AG04450 (cell line): ENCODE measurements around the gene GSG1L. TPM values are rescaled to one million over a fixed set of nuclear protein-coding genes. Genes with fewer than 3 reads are reported as not detected.

Experiments
- CTCF ChIA-PET: fragments of 300-600, 350-600 bp; formaldehyde crosslinking; extraction: SDS; loops from one replicate; lab custom pipeline; 2022; ENCODE audit warnings: antibody characterized with exemption, inconsistent platforms; lab: Charles Lee
- POLR2A ChIA-PET: fragments of 350-600 bp; formaldehyde crosslinking; extraction: SDS; loops from one replicate; lab custom pipeline; 2021; ENCODE audit warnings: antibody characterized with exemption, inconsistent platforms; lab: Yijun Ruan, JAX
- DNase-seq: peaks from one replicate; pipeline ENCODE4 v3.0.0-alpha.2; 2011; ENCODE audit warnings: low read depth, low spot score
- H3K27ac ChIP-seq: one replicate; pipeline ENCODE4 v1.5.1; 2012; ENCODE audit warnings: low read depth, low read length, control low read depth
- H3K27me3 ChIP-seq: one replicate; pipeline ENCODE4 v1.6.0; 2012; ENCODE audit warnings: low read length; ENCODE audit not compliant: control insufficient read depth, insufficient read depth
- H3K4me3 ChIP-seq: 2 replicates; pipeline ENCODE4 v1.5.1; 2011; ENCODE audit warnings: mild to moderate bottlenecking, low read depth, low read length, control low read depth
- H3K9me3 ChIP-seq: 2 replicates; pipeline ENCODE4 v1.5.1; 2012; ENCODE audit warnings: low read length; ENCODE audit not compliant: control insufficient read depth, insufficient read depth
- polyA plus RNA-seq: library from polyadenylated mRNA; depleted of rRNA; stranded (reverse); fragments of >200 nt; gene quantifications from 2 replicates; pipeline ENCODE4 v1.2.3, GENCODE V29; 2011
- TF ChIP-seq, protein P1 (sequence below): IDR thresholded peaks from 2 replicates; pipeline ENCODE4 v1.5.1; 2011; ENCODE audit warnings: low read depth, low read length, control low read depth, inconsistent platforms

The GSG1L gene
- polyA plus RNA-seq, 1 experiment = not detected

DNA sequence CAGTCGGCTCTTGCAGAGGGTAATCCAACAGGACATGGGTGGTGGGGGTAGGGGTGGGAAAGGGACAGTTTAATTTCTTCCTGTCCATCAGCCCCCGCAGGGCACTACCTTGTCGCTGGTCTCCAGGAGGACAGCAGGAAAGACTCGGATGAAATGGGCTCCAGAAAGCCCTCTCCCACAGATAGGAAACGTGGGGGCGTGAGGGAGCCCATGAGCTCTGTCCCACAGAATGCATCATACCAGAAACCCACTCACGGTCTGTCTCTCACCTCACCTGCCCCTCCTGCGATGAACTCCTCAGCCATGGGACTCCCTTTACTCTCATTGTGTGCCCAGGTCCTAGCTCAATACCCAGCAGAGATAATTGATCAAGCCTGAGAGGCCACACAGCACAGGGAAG is 240.1 kb downstream of the GSG1L start:
- ChIA-PET POLR2A (no interaction called here), CTCF (no interaction called here)
- no peaks in the 10 kb centered on the region for H3K9me3 ChIP-seq
- H3K27ac ChIP-seq = no peak overlapping the region
- TF ChIP-seq, protein P1, sequence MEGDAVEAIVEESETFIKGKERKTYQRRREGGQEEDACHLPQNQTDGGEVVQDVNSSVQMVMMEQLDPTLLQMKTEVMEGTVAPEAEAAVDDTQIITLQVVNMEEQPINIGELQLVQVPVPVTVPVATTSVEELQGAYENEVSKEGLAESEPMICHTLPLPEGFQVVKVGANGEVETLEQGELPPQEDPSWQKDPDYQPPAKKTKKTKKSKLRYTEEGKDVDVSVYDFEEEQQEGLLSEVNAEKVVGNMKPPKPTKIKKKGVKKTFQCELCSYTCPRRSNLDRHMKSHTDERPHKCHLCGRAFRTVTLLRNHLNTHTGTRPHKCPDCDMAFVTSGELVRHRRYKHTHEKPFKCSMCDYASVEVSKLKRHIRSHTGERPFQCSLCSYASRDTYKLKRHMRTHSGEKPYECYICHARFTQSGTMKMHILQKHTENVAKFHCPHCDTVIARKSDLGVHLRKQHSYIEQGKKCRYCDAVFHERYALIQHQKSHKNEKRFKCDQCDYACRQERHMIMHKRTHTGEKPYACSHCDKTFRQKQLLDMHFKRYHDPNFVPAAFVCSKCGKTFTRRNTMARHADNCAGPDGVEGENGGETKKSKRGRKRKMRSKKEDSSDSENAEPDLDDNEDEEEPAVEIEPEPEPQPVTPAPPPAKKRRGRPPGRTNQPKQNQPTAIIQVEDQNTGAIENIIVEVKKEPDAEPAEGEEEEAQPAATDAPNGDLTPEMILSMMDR = no peak
- H3K4me3 ChIP-seq = no peak overlapping the region
- peaks cover 10% of the 10 kb centered on the region for H3K27me3 ChIP-seq
- no peak for DNase-seq

DNA sequence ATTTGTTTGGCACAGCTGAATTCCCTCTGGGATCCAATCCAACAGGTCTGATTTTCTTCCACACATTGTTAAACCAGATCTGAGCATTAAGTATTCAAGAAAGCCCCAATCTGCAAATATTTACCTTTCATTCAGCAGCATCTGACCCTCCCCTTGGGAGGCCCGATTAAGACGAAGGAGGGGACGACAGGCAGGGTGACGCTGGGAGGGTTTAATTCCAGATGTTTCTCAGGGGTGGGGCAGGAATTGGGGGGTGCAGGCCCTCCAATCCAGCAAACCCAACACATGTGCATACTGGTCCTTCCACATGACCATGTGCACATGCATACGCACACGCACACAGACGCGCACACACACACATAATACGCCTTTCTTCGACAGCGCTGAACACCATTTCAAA is 240.5 kb downstream of the GSG1L start:
- DNase-seq = no peak
- H3K27me3 ChIP-seq = peaks cover 13% of the 10 kb centered on the region
- TF ChIP-seq, protein P1 = no peak
- no peaks in the 10 kb centered on the region for H3K9me3 ChIP-seq
- ChIA-PET POLR2A (no interaction called here), CTCF (no interaction called here)
- no peak overlapping the region for H3K4me3 ChIP-seq
- H3K27ac ChIP-seq = no peak overlapping the region

DNA sequence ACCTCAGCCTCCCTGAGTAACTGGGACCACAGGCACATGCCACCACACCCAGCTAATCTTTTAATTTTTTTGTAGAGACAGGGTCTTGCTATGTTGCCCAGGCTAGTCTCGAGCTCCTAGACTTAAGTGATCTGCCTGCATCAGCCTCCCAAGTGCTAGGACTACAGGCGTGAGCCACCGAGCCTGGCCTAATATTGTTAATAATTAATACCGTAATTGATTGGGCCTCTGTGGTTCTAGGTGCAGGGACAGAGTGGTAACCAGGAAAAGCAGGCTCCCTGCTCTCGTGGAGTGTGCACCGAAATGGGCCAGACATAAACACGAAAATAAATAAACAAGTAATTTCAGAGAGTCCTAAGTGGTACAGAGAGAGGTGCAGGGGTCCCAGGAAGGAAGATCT is 241.0 kb downstream of the GSG1L start:
- ChIA-PET CTCF (no interaction called here), POLR2A (no interaction called here)
- H3K27ac ChIP-seq = no peak overlapping the region
- H3K4me3 ChIP-seq = no peak overlapping the region
- H3K27me3 ChIP-seq = peaks cover 17% of the 10 kb centered on the region
- no peaks in the 10 kb centered on the region for H3K9me3 ChIP-seq
- TF ChIP-seq, protein P1 = no peak
- no peak for DNase-seq

DNA sequence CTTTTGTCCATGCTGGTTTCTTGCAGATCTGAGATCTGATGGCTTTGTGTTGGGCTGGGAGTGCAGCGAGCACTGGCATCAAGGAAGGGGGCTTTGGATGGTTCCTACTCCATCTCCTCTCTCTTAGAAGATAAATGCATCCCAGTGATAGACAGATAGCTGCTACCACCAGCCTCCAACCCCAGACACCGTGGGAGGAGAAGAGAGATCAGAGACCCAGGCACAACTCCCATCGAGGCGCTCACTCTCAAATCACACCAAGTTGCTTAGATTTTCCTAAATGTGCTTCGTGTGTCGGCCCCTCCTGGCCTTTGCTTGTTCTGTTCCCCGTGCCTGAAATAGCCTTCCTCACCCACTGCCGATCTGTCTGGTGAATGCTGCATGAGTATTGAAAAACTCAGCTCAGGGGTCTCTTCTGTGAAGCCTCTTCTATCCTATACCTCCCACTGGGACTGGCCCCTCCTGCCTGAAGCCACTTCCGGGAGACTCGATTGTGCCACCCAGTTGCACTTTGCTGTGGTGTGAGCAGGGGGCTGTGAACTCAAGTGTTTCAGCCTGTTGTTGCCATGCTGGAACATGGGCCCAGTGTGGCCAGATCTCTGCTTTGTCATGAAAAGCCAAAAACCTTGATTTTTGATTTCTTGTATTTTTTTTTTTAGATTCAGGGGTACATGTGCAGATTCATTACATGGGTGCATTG is 242.7 kb downstream of the GSG1L start:
- POLR2A ChIA-PET = no interaction called here
- TF ChIP-seq, protein P1 = no peak
- H3K27me3 ChIP-seq = peaks cover 28% of the 10 kb centered on the region
- CTCF ChIA-PET = no interaction called here
- no peak for DNase-seq
- no peak overlapping the region for H3K4me3 ChIP-seq
- H3K27ac ChIP-seq = no peak overlapping the region
- H3K9me3 ChIP-seq = no peaks in the 10 kb centered on the region

DNA sequence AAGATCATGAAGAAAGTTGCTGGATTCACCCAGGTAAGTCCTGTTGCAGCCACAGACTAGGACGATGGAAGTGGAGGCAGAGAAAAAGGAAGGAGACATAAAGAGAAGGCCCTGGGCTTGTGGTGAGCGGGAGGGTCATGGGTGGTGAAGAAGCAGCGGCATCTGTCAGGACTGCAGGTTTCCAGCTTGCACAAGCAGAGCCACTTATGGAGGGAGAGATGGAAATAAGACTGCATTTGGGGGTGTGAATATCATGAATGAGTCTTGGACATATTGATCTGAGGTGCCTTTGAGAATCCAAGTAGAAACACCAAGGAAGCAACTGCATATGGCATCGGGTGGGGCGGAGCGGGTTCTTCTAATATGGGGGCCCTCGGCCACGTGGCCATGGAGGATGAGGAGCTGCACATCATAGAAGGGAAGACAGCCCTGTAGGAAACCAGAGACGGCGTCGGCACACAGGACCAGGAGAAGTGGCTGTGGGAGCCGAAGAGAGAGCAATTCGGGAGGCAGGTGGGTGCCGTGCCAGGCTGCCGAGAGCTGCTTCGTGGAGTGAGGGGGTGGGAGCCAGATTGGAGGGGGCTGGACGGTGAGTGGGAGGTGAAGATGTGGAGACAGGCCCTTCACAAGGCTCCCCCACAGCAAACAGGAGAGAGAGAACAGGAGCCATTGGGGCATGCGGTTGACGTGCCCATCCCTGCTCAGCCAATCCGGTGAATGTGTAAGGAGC is 243.5 kb downstream of the GSG1L start:
- Histone ChIP-seq H3K9me3 (no peaks in the 10 kb centered on the region), H3K27ac (no peak overlapping the region), H3K27me3 (peaks cover 28% of the 10 kb centered on the region), H3K4me3 (no peak overlapping the region)
- no peak for DNase-seq
- TF ChIP-seq, protein P1 = no peak
- CTCF ChIA-PET = no interaction called here
- POLR2A ChIA-PET = interaction anchor here (0.6 kb wide), 1 partner anchor 481 kb away, joined by 3 read pairs; no protein-coding TSS in a partner anchor
